Neuronal stem cell (in vitro differentiated cells): ENCODE measurements around the gene MYO5C.

Experiments
- DNase-seq: peaks from one replicate; pipeline ENCODE4 v3.0.0-alpha.2; 2013; ENCODE audit warnings: low spot score
- H2AFZ ChIP-seq: one replicate; pipeline ENCODE4 v1.6.1; 2013; ENCODE audit warnings: mild to moderate bottlenecking, low read length, inconsistent platforms
- H2AK5ac ChIP-seq: 2 replicates; pipeline ENCODE4 v1.6.1; 2013; ENCODE audit warnings: low read depth, mild to moderate bottlenecking, inconsistent platforms, low read length, moderate library complexity, mixed read lengths
- H2BK120ac ChIP-seq: 2 replicates; pipeline ENCODE4 v1.6.1; 2013; ENCODE audit warnings: low read depth, mild to moderate bottlenecking, inconsistent platforms, low read length, moderate library complexity, mixed read lengths
- H2BK12ac ChIP-seq: one replicate; pipeline ENCODE4 v1.6.1; 2013; ENCODE audit warnings: low read length, inconsistent platforms
- H2BK15ac ChIP-seq: 2 replicates; pipeline ENCODE4 v1.6.1; 2013; ENCODE audit warnings: mild to moderate bottlenecking, low read length, inconsistent platforms, mixed read lengths
- H2BK5ac ChIP-seq: one replicate; pipeline ENCODE4 v1.6.1; 2013; ENCODE audit warnings: inconsistent platforms, mild to moderate bottlenecking, low read length, moderate library complexity
- H3K14ac ChIP-seq: one replicate; pipeline ENCODE4 v1.6.1; 2013; ENCODE audit warnings: low read length, inconsistent platforms
- H3K18ac ChIP-seq: 2 replicates; pipeline ENCODE4 v1.6.1; 2013; ENCODE audit warnings: low read length, inconsistent platforms
- H3K23ac ChIP-seq: 2 replicates; pipeline ENCODE4 v1.6.1; 2013; ENCODE audit warnings: low read depth, mild to moderate bottlenecking, mixed read lengths, low read length, inconsistent platforms; ENCODE audit not compliant: poor library complexity
- H3K27ac ChIP-seq: replicated peaks from 3 replicates; pipeline ENCODE4 v1.5.1; 2013; ENCODE audit warnings: low read length, inconsistent platforms
- H3K27me3 ChIP-seq, 3 experiments: 2 replicates each; pipeline ENCODE4 v1.6.1; 2013; ENCODE audit warnings: low read length in 3 of 3, mild to moderate bottlenecking in 2 of 3, inconsistent platforms in 1 of 3, low read depth in 1 of 3, mixed read lengths in 1 of 3, moderate library complexity in 1 of 3; ENCODE audit not compliant: control insufficient read depth in 3 of 3, insufficient read depth in 3 of 3
- H3K36me3 ChIP-seq, 2 donors: replicated peaks in 1 of 2; 2 replicates each; pipeline ENCODE4 v1.6.1; 2013; ENCODE audit warnings: low read length in 2 of 2; ENCODE audit not compliant: control insufficient read depth in 2 of 2, insufficient read depth in 2 of 2
- H3K4ac ChIP-seq: 2 replicates; pipeline ENCODE4 v1.6.1; 2013; ENCODE audit warnings: inconsistent platforms, mild to moderate bottlenecking, low read length, moderate library complexity
- H3K4me1 ChIP-seq, 2 donors: 1 replicate in 1 of 2; 2 replicates in 1 of 2; pipeline ENCODE4 v1.6.1; 2013; ENCODE audit warnings: low read length in 2 of 2, low read depth in 1 of 2; ENCODE audit not compliant: control insufficient read depth in 2 of 2, insufficient read depth in 1 of 2
- H3K4me2 ChIP-seq: one replicate; pipeline ENCODE4 v1.6.1; 2013; ENCODE audit warnings: mild to moderate bottlenecking, low read length, inconsistent platforms; ENCODE audit not compliant: insufficient read depth, poor library complexity, severe bottlenecking
- H3K4me3 ChIP-seq, 2 donors: 2 replicates each; pipeline ENCODE4 v1.5.1; 2013; ENCODE audit warnings: low read length in 2 of 2, mild to moderate bottlenecking in 2 of 2, inconsistent platforms in 1 of 2, moderate library complexity in 1 of 2
- H3K79me1 ChIP-seq: one replicate; pipeline ENCODE4 v1.6.1; 2013; ENCODE audit warnings: low read depth, mild to moderate bottlenecking, inconsistent platforms, low read length, moderate library complexity
- H3K9ac ChIP-seq: one replicate; pipeline ENCODE4 v1.6.1; 2013; ENCODE audit warnings: mild to moderate bottlenecking, low read depth, low read length, inconsistent platforms; ENCODE audit not compliant: poor library complexity
- H3K9me3 ChIP-seq, 2 donors: replicated peaks in 1 of 2; 2 replicates each; pipeline versions ENCODE3 to v1.6.1; 2013; ENCODE audit warnings: low read length in 2 of 2, mild to moderate bottlenecking in 2 of 2, inconsistent platforms in 1 of 2, low read depth in 1 of 2, mixed read lengths in 1 of 2, moderate library complexity in 1 of 2; ENCODE audit not compliant: control insufficient read depth in 2 of 2, insufficient read depth in 1 of 2
- H4K8ac ChIP-seq: one replicate; pipeline ENCODE4 v1.6.1; 2013; ENCODE audit warnings: low read depth, mild to moderate bottlenecking, inconsistent platforms, low read length, moderate library complexity
- H4K91ac ChIP-seq: one replicate; pipeline ENCODE4 v1.6.1; 2013; ENCODE audit warnings: low read length, low read depth, mild to moderate bottlenecking, inconsistent platforms; ENCODE audit not compliant: poor library complexity
- WGBS, 2 donors: extraction: QIAGEN DNeasy Blood & Tissue Kit; methylation state at CpG; one replicate each; pipeline ENCODE4 v1.1.7; 2013; ENCODE audit warnings: missing lambda C conversion rate in 2 of 2, mixed read lengths in 1 of 2; ENCODE audit not compliant: insufficient read length in 2 of 2, insufficient replicate concordance in 1 of 2; ENCODE audit errors: extremely low coverage in 2 of 2; 5-methylcytosine and 5-hydroxymethylcytosine counted together

MYO5C gene

DNA sequence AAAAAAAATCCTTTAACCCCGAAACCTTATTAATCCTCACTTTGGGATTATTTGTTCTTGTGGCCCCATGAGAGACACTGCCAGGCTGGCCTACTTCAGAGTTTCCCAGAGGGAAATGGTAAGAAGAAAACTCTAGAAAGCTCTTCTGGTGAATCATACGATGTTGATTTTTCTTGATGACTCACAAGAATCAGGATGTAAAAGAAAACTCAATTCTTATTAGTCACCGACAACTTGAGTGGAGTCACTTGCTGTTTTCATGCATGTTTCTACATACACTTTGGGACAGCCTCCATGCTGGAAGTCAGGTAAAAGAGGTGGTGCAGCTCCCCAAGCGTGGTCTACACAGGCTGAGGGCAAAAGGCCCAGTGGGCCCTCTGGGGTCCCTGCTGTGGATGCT lies 42.8 kb downstream of the MYO5C start:
- no peak overlapping the region for H3K4me3 ChIP-seq
- no peaks in the 10 kb centered on the region for H3K27me3 ChIP-seq

DNA sequence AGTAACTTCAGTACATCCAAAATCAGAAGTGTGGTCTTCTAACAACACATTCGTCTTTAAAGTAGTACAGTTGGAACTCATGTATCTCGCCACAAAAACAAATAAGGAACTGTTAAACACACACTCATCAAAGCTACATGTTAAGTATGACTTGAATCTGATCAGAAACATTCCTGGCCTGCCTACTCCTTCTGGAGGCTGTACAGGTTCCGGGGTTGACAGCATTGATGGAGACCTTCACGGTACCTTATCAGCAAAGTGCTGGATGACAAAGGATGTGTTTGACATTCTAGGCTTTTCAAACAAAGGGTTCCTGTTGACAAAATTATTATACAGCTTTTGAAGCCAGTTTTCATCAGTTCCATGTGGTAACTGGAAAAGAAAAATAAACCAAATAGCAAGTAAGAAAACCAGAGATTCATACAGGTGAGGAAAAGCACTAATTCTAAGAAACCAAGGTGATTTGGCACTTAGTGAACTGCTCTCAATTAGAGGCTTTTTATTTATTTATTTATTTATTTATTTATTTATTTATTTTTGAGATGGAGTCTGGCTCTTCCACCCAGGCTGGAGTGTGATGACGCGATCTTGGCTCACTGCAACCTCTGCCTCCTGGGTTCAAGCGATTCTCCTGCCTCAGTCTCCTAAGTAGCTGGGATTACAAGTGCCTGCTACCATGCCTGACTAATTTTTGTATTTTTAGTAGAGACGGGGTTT lies 44.3 kb downstream of the MYO5C start:
- no peaks in the 10 kb centered on the region for H3K9me3 ChIP-seq
- H3K23ac ChIP-seq, result no peak overlapping the region
- no peak overlapping the region for H4K91ac ChIP-seq
- H3K79me1 ChIP-seq, result no peaks in the 10 kb centered on the region
- H2BK120ac ChIP-seq, result no peak overlapping the region
- H3K4ac ChIP-seq, result no peak overlapping the region
- no peak overlapping the region for H3K4me3 ChIP-seq
- H3K36me3 ChIP-seq, result peaks cover 14 to 23% of the 10 kb centered on the region in 2 donors
- no CpG with 5 or more reads among the region's 8 CpGs for WGBS, 2 donors
- no peaks in the 10 kb centered on the region for H3K4me1 ChIP-seq
- no peak overlapping the region for H3K27ac ChIP-seq
- H2BK15ac ChIP-seq, result no peak overlapping the region
- H3K14ac ChIP-seq, result no peak overlapping the region
- H2AFZ ChIP-seq, result no peak overlapping the region
- no peaks in the 10 kb centered on the region for H3K27me3 ChIP-seq
- H3K18ac ChIP-seq, result no peak overlapping the region
- H4K8ac ChIP-seq, result no peak overlapping the region
- no peak overlapping the region for H2AK5ac ChIP-seq
- no peak overlapping the region for H2BK5ac ChIP-seq
- no peak overlapping the region for H3K9ac ChIP-seq
- no peak for DNase-seq
- H3K4me2 ChIP-seq, result no peak overlapping the region
- H2BK12ac ChIP-seq, result no peak overlapping the region

More for the DNA sequence above, 42.8 kb downstream of the MYO5C start:
- no peak overlapping the region for H3K27ac ChIP-seq
- H3K23ac ChIP-seq, result no peak overlapping the region
- no peak overlapping the region for H2BK15ac ChIP-seq
- no peak overlapping the region for H4K91ac ChIP-seq
- no peak overlapping the region for H3K14ac ChIP-seq
- WGBS, 2 donors, result no CpG with 5 or more reads among the region's 4 CpGs
- H2AK5ac ChIP-seq, result no peak overlapping the region
- no peaks in the 10 kb centered on the region for H3K79me1 ChIP-seq
- H3K4me1 ChIP-seq, result peaks cover 8 to 12% of the 10 kb centered on the region in 2 donors
- no peaks in the 10 kb centered on the region for H3K9me3 ChIP-seq
- H2BK5ac ChIP-seq, result no peak overlapping the region
- no peak overlapping the region for H2AFZ ChIP-seq
- no peak overlapping the region for H3K9ac ChIP-seq
- H3K4me2 ChIP-seq, result no peak overlapping the region
- no peak overlapping the region for H2BK12ac ChIP-seq
- DNase-seq, result no peak
- H3K18ac ChIP-seq, result no peak overlapping the region
- H3K4ac ChIP-seq, result no peak overlapping the region
- no peak overlapping the region for H4K8ac ChIP-seq
- H2BK120ac ChIP-seq, result no peak overlapping the region
- H3K36me3 ChIP-seq, result peaks cover 11 to 15% of the 10 kb centered on the region in 2 donors

DNA sequence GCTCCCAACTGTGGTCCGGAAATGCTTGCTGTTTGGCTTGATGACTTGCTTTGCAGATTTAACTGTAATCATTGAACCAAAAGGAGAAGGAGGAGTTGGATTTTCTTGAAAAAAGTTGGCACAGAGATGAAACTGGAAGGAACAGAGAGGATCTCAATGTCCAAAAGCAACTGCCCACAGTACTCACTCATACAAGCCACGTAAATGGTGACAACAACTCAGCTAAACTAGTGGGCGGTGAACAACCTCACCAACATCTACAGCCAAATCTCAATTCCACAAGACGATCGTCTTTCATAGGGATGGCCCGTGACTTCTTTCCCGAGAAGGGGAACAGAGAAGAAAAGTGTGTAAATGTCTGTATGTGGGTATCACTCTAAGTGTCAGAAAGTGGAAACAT lies 48.1 kb downstream of the MYO5C start:
- H4K91ac ChIP-seq, result no peak overlapping the region
- no peak overlapping the region for H3K4me2 ChIP-seq
- no peak overlapping the region for H3K9ac ChIP-seq
- peaks cover 0 to 2% of the 10 kb centered on the region in 2 donors for H3K9me3 ChIP-seq
- peaks cover 12 to 40% of the 10 kb centered on the region in 2 donors for H3K36me3 ChIP-seq
- H3K4ac ChIP-seq, result no peak overlapping the region
- no peak overlapping the region for H2BK5ac ChIP-seq
- no peak overlapping the region for H2AK5ac ChIP-seq
- H3K27me3 ChIP-seq, result no peaks in the 10 kb centered on the region
- H3K23ac ChIP-seq, result no peak overlapping the region
- no peak overlapping the region for H3K27ac ChIP-seq
- H3K4me3 ChIP-seq, result no peak overlapping the region
- no peaks in the 10 kb centered on the region for H3K79me1 ChIP-seq
- no peak overlapping the region for H3K14ac ChIP-seq
- no peak overlapping the region for H2BK12ac ChIP-seq
- no peak for DNase-seq
- H4K8ac ChIP-seq, result no peak overlapping the region
- H2BK15ac ChIP-seq, result no peak overlapping the region
- H3K4me1 ChIP-seq, result no peaks in the 10 kb centered on the region
- no peak overlapping the region for H3K18ac ChIP-seq
- H2AFZ ChIP-seq, result no peak overlapping the region
- WGBS, 2 donors, result no CpG with 5 or more reads among the region's 7 CpGs
- no peak overlapping the region for H2BK120ac ChIP-seq

- Histone ChIP-seq H4K8ac (no peak overlapping the region), H3K4ac (no peak overlapping the region), H3K14ac (no peak overlapping the region), H3K9ac (no peak overlapping the region), H2BK120ac (no peak overlapping the region), H2AFZ (no peak overlapping the region), H3K4me1 (no peaks in the 10 kb centered on the region), H3K18ac (no peak overlapping the region), H2BK5ac (no peak overlapping the region), H3K27ac (no peak overlapping the region), H2BK12ac (no peak overlapping the region), H3K4me3 (no peak overlapping the region), H3K23ac (no peak overlapping the region), H3K36me3 (peaks cover 13 to 42% of the 10 kb centered on the region in 2 donors), H3K4me2 (no peak overlapping the region), H3K27me3 (no peaks in the 10 kb centered on the region), H3K9me3 (peaks cover 0 to 2% of the 10 kb centered on the region in 2 donors), H2AK5ac (no peak overlapping the region), H4K91ac (no peak overlapping the region), H3K79me1 (no peaks in the 10 kb centered on the region), H2BK15ac (no peak overlapping the region)
- DNase-seq, result no peak
- WGBS, 2 donors, result no CpG with 5 or more reads among the region's 16 CpGs
Measured at GRCh38 chr15:52246686-52247431, 48.7 kb downstream of the MYO5C start.
